ENCODE results near the gene TCP11L2.

Gene TCP11L2

DNA sequence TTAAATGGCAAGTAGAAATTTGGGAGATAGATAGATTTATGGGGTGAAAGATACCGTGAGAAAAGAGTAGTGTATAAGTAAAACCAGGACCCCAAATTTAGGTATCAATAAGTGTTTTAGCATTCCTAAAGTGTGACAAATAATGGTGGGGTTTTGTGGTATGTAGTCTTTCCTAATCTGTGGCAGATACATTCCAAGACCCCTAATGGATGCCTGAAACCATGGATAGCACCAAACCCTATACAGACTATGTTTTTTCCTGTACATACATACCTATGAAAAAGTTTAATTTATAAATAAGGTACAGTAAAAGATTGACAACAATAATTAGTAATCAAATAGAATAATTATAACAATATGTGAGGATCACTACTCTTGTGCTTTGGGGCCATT, 14.4 kb upstream of the TCP11L2 start:
- ATAC-seq (ENCODE audit: insufficient read depth, low read depth), result no peak
- Histone ChIP-seq H3K4me2 (ENCODE audit: insufficient read depth, low read length) (no peak overlapping the region), H2AFZ (ENCODE audit: low read depth, low read length) (no peak overlapping the region), H4K20me1 (ENCODE audit: insufficient read depth, low read length) (no peaks in the 10 kb centered on the region), H3K9me3 (ENCODE audit: insufficient read depth, low read length, severe bottlenecking) (no peaks in the 10 kb centered on the region), H3K4me1 (ENCODE audit: insufficient read depth, low read length) (no peaks in the 10 kb centered on the region), H3K9ac (ENCODE audit: low read depth, low read length) (no peak overlapping the region), H3K27ac (ENCODE audit: low read length) (no peak overlapping the region), H3K36me3 (ENCODE audit: insufficient read depth, low read length) (no peaks in the 10 kb centered on the region), H3K4me3 (ENCODE audit: low read depth in 1 of 2, low read length in 2 of 2) (no peak overlapping the region), H3K27me3 (ENCODE audit: insufficient read depth, low read length, poor library complexity) (peaks cover 11% of the 10 kb centered on the region), H3K79me2 (ENCODE audit: insufficient read depth, low read length) (no peaks in the 10 kb centered on the region)
- TF ChIP-seq EZH2 (IDR thresholded peaks at IDR 0.05; ENCODE audit: borderline replicate concordance, low read depth, low read length, severe bottlenecking), result no peak
- TF ChIP-seq, protein P1, sequence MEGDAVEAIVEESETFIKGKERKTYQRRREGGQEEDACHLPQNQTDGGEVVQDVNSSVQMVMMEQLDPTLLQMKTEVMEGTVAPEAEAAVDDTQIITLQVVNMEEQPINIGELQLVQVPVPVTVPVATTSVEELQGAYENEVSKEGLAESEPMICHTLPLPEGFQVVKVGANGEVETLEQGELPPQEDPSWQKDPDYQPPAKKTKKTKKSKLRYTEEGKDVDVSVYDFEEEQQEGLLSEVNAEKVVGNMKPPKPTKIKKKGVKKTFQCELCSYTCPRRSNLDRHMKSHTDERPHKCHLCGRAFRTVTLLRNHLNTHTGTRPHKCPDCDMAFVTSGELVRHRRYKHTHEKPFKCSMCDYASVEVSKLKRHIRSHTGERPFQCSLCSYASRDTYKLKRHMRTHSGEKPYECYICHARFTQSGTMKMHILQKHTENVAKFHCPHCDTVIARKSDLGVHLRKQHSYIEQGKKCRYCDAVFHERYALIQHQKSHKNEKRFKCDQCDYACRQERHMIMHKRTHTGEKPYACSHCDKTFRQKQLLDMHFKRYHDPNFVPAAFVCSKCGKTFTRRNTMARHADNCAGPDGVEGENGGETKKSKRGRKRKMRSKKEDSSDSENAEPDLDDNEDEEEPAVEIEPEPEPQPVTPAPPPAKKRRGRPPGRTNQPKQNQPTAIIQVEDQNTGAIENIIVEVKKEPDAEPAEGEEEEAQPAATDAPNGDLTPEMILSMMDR (IDR thresholded peaks at IDR 0.05; ENCODE audit: borderline replicate concordance, extremely low read depth, low read length, poor library complexity, severe bottlenecking), result no peak
- DNase-seq, result no peak

DNA sequence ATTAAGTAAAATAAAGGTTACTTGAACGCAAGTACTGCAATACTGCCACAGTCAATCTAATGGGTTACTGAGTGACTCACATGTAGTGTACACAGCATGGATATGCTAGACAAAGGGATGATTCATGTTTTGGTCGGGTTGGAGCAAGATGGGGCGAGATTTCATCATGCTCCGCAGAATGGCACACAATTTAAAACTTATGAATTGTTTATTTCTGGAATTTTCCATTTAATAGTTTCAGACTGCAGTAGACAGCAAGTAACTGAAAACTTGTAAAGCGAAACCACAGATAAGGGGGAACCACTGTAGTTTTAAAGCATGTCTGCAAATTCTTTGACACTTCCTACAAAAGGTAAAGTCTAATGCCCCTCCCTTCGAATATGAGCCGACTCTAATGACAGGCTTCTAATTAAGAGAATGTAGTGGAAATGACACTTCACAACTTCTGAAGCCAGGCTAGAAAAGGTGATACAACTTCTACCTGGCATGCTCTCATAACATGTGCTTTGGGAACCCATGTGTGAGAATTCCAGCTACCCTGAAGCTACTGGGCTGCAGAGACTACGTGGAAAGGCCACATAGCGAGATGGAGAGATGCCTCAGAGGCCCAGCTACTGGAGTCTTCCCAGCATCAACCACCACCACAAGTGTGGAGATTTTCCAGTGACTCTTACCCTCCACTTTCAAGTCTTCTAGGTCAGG, 13.9 kb upstream of the TCP11L2 start:
- Histone ChIP-seq H3K79me2 (ENCODE audit: insufficient read depth, low read length) (no peaks in the 10 kb centered on the region), H4K20me1 (ENCODE audit: insufficient read depth, low read length) (no peaks in the 10 kb centered on the region), H3K9me3 (ENCODE audit: insufficient read depth, low read length, severe bottlenecking) (no peaks in the 10 kb centered on the region), H3K9ac (ENCODE audit: low read depth, low read length) (no peak overlapping the region), H3K4me2 (ENCODE audit: insufficient read depth, low read length) (no peak overlapping the region), H3K36me3 (ENCODE audit: insufficient read depth, low read length) (no peaks in the 10 kb centered on the region), H2AFZ (ENCODE audit: low read depth, low read length) (no peak overlapping the region), H3K27me3 (ENCODE audit: insufficient read depth, low read length, poor library complexity) (peaks cover 11% of the 10 kb centered on the region), H3K4me1 (ENCODE audit: insufficient read depth, low read length) (no peaks in the 10 kb centered on the region), H3K4me3 (ENCODE audit: low read depth in 1 of 2, low read length in 2 of 2) (no peak overlapping the region), H3K27ac (ENCODE audit: low read length) (no peak overlapping the region)
- DNase-seq (no peak), ATAC-seq (ENCODE audit: insufficient read depth, low read depth) (no peak)
- TF ChIP-seq, protein P1 (IDR thresholded peaks at IDR 0.05; ENCODE audit: borderline replicate concordance, extremely low read depth, low read length, poor library complexity, severe bottlenecking), result no peak
- no peak for TF ChIP-seq EZH2 (IDR thresholded peaks at IDR 0.05; ENCODE audit: borderline replicate concordance, low read depth, low read length, severe bottlenecking)

DNA sequence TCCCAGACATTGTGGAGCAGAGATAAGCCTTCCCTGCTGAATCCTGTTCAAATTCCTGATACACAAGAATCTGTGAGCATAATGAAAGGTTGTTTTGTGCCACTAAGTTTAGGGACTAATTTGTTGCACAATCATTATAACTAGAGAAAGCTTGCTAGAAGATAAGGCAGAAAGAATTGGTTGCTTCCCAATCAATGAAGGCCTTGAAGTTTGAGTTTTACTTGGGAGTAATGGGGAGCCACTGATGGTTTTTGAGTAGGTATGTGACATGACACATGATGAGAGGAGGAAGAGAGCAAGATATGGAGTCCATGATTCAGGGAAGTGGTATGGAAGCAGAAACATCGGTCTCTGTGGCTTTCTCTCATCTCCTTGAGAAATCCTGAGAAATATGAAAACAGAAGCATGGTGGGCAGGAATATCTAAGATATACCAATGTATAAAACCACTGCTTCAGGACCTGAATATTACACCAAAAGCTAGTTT, 13.3 kb upstream of the TCP11L2 start:
- Histone ChIP-seq H3K4me2 (ENCODE audit: insufficient read depth, low read length) (no peak overlapping the region), H2AFZ (ENCODE audit: low read depth, low read length) (no peak overlapping the region), H3K9me3 (ENCODE audit: insufficient read depth, low read length, severe bottlenecking) (no peaks in the 10 kb centered on the region)

More for the DNA sequence above, 13.3 kb upstream of the TCP11L2 start:
- no peaks in the 10 kb centered on the region for H4K20me1 ChIP-seq (ENCODE audit: insufficient read depth, low read length)
- TF ChIP-seq, protein P1 (IDR thresholded peaks at IDR 0.05; ENCODE audit: borderline replicate concordance, extremely low read depth, low read length, poor library complexity, severe bottlenecking), result no peak
- no peak for TF ChIP-seq EZH2 (IDR thresholded peaks at IDR 0.05; ENCODE audit: borderline replicate concordance, low read depth, low read length, severe bottlenecking)
- ATAC-seq (ENCODE audit: insufficient read depth, low read depth) (no peak), DNase-seq (no peak)
- no peak overlapping the region for H3K9ac ChIP-seq (ENCODE audit: low read depth, low read length)
- no peak overlapping the region for H3K27ac ChIP-seq (ENCODE audit: low read length)
- H3K4me1 ChIP-seq (ENCODE audit: insufficient read depth, low read length), result no peaks in the 10 kb centered on the region
- H3K36me3 ChIP-seq (ENCODE audit: insufficient read depth, low read length), result no peaks in the 10 kb centered on the region
- no peaks in the 10 kb centered on the region for H3K79me2 ChIP-seq (ENCODE audit: insufficient read depth, low read length)
- H3K27me3 ChIP-seq (ENCODE audit: insufficient read depth, low read length, poor library complexity), result peaks cover 15% of the 10 kb centered on the region
- no peak overlapping the region for H3K4me3 ChIP-seq (ENCODE audit: low read depth in 1 of 2, low read length in 2 of 2)
